HepG2 (cell line): ENCODE results near the gene PIEZO1. TPM values are rescaled to one million over a fixed set of nuclear protein-coding genes. Genes with fewer than 3 reads are reported as not detected.

Source experiments
- ARNTL ChIP-seq: sonication (generic); formaldehyde crosslinking; IDR thresholded peaks from 2 replicates; pipeline ENCODE4 v1.4.0; 2020; ENCODE audit warnings: mild to moderate bottlenecking, missing genetic modification reagents
- HNRNPL ChIP-seq: fragments of 200-400 bp; formaldehyde crosslinking; IDR thresholded peaks from 2 replicates; pipeline ENCODE4 v1.6.1; 2017; ENCODE audit warnings: mild to moderate bottlenecking, low read depth, low read length
- PRDM10 ChIP-seq: sonication (generic); formaldehyde crosslinking; IDR thresholded peaks from 2 replicates; pipeline ENCODE4 v1.4.0; 2020; ENCODE audit warnings: low read depth, missing genetic modification reagents
- SP5 ChIP-seq: IDR thresholded peaks from 2 replicates; pipeline ENCODE4 v1.6.1; 2016; ENCODE audit warnings: low read depth, borderline replicate concordance
- U2AF1 ChIP-seq: fragments of 200-400 bp; formaldehyde crosslinking; optimal IDR thresholded peaks from 2 replicates; pipeline ENCODE3; 2017; ENCODE audit warnings: mild to moderate bottlenecking, low read depth, low read length
- polyA plus RNA-seq, 8 experiments: library from polyadenylated mRNA; depleted of rRNA in 3 of 8; stranded (reverse) in 7 of 8; unstranded in 1 of 8; fragments of >200 nt; fragmentation: Illumina TruSeq in 4 of 8; extraction: Trizol in 4 of 8; gene quantifications; 2 replicates each; pipeline versions ENCODE4 v1.2.1 to v1.2.3, GENCODE V29; 2011 to 2016; ENCODE audit warnings: low read depth in 4 of 8, missing spikeins in 1 of 8, mixed read lengths in 1 of 8; ENCODE audit not compliant: insufficient read depth in 1 of 8
- total RNA-seq, 5 experiments: library from RNA; depleted of rRNA; stranded (reverse); fragments of >200 nt; fragmentation: Illumina TruSeq; extraction: Trizol; gene quantifications; 2 replicates each; pipeline ENCODE4 v1.2.3, GENCODE V29; 2016; ENCODE audit warnings: low read depth in 1 of 5

Gene PIEZO1
- total and polyA plus RNA-seq, 2 of the 13 experiments (the other 11 are each of a cell fraction or from before 2014, with no cell fraction given) = 67.9 to 85.0 TPM

- TF ChIP-seq PRDM10 (CRISPR knock-in tag) = peak; percentile 52; the same call in 1 of the 2 replicates
- 0 out of 2 replicates have a peak, but pooled peaks have one; percentile 42 for TF ChIP-seq ARNTL (CRISPR knock-in tag)
- peak; percentile 97 for TF ChIP-seq SP5 (CRISPR knock-in tag)
- peak; percentile 65 for TF ChIP-seq HNRNPL
- peak; percentile 90 for TF ChIP-seq U2AF1
- TF ChIP-seq, all 625 proteins: peak for 97
Observed at GRCh38 chr16:88770461-88771293, 14.3 kb downstream of the PIEZO1 start (continued).
